Kasumi-1 (cell line): ENCODE measurements around the gene TUBGCP3.
"Not testable (repeated sequence)": the region's sequence is repeated elsewhere in the genome, so short reads cannot be mapped to it uniquely, and the experiment has no call there.

Source experiments
- DNase-seq, 2 experiments: peaks; one replicate each; lab custom pipeline; 2025; lab: John Stamatoyannopoulos, UW

Gene TUBGCP3, protein sequence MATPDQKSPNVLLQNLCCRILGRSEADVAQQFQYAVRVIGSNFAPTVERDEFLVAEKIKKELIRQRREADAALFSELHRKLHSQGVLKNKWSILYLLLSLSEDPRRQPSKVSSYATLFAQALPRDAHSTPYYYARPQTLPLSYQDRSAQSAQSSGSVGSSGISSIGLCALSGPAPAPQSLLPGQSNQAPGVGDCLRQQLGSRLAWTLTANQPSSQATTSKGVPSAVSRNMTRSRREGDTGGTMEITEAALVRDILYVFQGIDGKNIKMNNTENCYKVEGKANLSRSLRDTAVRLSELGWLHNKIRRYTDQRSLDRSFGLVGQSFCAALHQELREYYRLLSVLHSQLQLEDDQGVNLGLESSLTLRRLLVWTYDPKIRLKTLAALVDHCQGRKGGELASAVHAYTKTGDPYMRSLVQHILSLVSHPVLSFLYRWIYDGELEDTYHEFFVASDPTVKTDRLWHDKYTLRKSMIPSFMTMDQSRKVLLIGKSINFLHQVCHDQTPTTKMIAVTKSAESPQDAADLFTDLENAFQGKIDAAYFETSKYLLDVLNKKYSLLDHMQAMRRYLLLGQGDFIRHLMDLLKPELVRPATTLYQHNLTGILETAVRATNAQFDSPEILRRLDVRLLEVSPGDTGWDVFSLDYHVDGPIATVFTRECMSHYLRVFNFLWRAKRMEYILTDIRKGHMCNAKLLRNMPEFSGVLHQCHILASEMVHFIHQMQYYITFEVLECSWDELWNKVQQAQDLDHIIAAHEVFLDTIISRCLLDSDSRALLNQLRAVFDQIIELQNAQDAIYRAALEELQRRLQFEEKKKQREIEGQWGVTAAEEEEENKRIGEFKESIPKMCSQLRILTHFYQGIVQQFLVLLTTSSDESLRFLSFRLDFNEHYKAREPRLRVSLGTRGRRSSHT

DNA sequence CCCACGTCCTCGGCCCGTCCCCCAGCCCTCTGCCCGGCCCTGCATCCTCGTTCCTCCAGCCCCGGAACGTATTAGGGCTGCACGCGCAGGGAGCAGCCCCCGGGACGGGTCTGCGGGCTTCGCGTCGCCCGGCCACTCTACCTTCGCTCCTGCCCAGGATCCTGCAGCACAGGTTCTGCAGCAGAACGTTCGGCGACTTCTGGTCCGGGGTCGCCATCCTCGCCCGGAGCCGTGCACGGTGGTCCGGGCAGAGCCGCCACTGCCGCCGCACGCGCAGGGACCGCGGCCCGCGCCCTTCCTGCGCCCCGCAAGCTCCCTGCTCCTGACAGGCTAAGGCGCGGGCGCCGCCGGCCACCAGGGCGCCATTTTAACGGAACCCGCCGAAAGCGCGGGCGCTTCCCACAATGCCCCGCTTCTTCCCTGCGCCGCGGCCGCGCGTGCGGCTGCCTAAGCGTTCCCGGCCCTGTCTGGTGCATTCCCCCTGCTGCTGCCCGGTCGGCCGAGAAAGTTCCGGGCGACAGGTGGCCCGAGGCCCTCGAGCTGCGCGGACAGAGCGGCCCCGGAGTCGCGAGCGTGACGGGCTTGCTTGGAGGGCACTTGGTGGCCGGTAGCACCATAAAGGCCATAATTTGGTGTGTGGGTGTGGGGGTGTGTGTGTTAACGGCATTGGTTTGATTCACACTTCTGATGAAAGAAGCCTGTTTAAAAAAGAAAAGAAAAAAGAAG lies at the start of gene TUBGCP3:
Gene TUBGCP3 (minus strand): TSS at position 390 of the 726 bp plus-strand sequence. CDS start 173 bp downstream, at position 217.
- peak; percentile 60 to 76 for DNase-seq

DNA sequence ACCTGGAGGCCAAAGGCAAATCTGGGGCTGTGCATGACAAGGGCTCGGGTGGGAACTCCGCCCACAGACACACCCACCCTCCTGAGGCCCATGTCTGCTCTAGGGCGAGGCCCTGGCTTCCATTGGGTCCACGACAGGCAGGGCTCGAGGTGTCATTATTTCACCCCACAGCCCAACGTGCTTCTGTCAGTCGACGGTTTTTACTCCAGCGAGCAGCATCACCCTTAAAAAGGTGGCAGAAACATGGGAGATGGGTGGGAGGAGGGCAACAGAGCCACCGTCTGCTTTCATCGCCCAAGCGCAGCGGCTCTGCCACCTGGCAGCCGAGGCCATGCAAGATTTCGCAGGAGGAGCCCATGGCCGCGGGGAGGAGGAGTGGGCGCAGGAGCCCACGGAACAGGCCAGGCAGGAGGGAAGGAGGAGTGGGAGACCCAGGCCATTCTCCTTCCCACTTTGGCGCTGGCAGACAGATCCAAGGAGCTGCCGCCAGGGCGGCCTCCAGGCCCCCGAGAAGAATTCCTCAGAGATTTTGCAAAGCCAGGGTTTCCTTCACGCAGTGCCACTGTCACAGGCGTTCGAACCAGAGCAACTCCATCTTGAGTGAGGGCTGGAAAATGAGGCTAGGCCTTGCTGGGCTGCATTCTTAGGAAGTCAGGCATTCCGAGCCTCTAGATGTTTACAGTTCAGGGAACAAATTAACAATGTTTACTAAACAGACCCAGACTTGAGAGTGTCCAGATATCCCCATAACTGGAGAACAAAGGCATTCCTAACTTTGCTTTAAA lies 49.3 kb upstream of the TUBGCP3 start:
- DNase-seq, result no peak

DNA sequence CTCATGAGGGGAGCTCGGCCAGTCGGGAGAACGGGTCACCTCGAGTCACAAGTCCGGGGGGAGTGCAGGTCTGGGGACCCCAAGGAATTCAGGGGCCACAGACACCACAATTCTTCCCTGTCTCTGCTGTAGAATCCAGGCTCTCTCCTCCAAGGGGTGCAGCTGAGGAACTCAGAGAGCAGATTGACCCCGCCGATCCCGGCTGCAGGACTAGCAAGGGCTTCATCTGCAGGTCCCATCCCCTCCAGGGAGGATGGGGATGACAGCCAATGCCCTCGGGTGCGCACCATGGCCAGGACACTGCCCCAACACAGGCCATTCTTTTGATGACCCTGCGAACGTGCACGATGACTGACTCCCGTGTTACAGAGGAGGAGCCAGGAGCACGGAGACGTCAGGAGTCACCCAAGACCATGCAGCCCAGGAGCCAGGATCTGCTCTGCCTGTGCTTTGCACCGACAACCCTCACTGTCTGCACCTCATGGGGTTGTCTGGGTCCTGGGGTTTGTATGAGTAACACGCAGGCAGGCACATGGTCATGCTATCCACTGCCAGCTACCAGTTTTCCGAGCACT lies 48.5 kb upstream of the TUBGCP3 start:
- DNase-seq, result no peak

DNA sequence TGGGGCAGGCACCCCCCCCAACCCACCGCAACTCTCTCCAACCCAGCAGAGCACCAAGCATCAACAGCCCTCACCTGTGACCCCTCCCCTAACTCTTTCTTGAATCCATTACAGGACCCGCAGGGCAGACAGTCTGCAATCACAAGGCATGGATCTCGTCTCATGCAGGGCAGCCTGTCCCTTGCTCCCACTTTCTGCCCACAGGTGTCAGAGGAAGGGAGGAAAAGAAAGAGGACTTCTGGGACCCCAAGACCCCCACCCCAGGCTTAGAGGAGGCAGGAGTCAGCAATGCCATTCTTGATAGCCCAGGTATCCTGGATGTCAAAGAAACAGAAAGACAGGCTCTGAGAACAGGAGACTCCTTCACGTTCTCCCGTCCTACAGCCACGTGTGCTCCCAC lies 47.4 kb upstream of the TUBGCP3 start:
- no peak for DNase-seq

GRCh38 chr13:112634102-112634501 lies 46.1 kb upstream of the TUBGCP3 start:
- DNase-seq, result no peak

- not testable (repeated sequence) for DNase-seq
These were observed 42.3 kb upstream of the TUBGCP3 start for GRCh38 chr13:112630226-112630625.

GRCh38 chr13:112629161-112629560 lies 41.2 kb upstream of the TUBGCP3 start:
- DNase-seq, result no peak

GRCh38 chr13:112627613-112628012 lies 39.7 kb upstream of the TUBGCP3 start:
- DNase-seq, result not testable (repeated sequence)

GRCh38 chr13:112627161-112627560 lies 39.2 kb upstream of the TUBGCP3 start:
- no peak for DNase-seq

DNA sequence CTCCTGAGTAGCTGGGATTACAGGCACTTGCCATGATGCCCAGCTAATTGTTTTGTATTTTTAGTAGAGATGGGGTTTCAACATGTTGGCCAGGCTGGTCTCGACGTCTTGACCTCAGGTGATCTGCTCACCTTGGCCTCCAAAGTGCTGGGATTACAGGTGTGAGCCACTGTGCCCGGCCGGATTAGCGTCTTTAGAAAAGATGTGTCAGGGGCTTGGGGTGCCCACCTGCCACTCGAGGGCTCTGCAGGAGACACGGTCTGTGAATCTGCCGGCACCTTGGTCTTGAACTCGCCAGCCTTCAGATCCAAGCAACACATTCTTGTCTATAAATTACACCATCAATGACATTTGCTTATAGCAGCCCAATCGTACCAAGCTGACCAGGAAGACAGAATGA lies 38.8 kb upstream of the TUBGCP3 start:
- no peak for DNase-seq

DNA sequence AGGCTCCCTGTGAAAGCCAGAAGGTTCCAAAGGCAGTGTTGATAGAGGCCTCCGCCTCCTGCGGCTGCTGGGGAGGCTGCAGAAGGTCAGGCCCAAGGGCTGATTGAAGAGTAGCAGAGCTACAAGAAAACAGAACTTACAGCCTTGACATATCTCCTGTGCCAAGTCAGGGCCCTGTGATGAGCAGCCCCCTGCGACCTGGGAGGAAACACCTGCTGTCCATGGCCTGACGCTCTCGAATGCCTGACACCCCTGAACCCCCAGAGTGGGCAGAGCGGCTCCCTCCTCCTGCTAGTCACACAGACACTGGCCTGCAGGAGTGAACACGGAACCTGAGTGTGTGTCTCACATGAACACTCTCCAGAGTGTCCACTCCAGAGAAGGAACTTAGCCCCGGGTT lies 38.2 kb upstream of the TUBGCP3 start:
- DNase-seq, result no peak

- no peak for DNase-seq
These were observed 37.7 kb upstream of the TUBGCP3 start for GRCh38 chr13:112625698-112626097.

DNA sequence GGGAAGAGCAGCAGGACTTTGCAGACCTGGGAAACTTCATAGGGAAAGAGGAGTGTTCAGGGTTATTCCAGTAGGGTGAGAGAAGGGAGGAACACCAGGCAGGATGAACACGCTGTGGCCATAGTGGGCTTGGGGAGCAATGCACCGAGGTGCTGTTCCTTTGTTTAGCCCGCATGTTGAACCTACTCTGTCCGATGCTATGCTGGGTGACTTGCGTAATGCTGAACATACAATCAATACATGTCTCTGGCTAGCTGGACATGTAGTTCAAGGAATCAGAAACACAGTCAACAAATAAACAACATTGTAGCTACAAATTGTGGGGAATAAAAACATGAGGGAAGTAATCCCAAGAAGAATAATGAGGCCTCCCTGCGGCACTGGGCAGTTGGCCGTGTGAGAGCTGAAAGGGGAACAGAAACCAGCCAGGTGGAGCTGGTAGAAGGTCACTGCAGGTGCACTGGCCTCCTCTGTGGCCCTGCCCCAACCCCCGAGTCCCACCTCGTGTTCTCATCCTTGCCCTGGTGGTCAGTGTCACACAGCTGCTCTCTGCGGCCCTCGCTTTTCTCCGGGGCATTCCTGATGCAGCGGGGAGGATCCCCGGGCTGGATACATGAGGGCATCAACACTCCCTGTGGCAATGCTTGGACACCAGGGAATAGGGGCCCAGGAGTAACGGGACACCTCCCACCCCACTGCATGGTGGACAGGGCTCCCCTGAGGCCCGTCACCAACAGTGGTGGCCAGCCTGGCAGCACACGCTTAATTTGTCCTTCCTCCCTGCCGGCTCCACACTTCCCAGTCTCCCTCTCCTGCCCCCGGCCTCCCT lies 36.9 kb upstream of the TUBGCP3 start:
- DNase-seq, result no peak

GRCh38 chr13:112624040-112624439 lies 36.1 kb upstream of the TUBGCP3 start:
- DNase-seq, result no peak

GRCh38 chr13:112623051-112623711 lies 35.2 kb upstream of the TUBGCP3 start:
- DNase-seq, result no peak

- no peak for DNase-seq
These were observed 34.4 kb upstream of the TUBGCP3 start for GRCh38 chr13:112622375-112622774.

GRCh38 chr13:112619730-112620631 lies 32.0 kb upstream of the TUBGCP3 start:
- DNase-seq, result no peak

GRCh38 chr13:112618501-112618900 lies 30.5 kb upstream of the TUBGCP3 start:
- DNase-seq, result no peak
